ENCODE results near the gene SLC2A9. TPM values are rescaled to one million over a fixed set of nuclear protein-coding genes. Genes with fewer than 3 reads are reported as not detected.

Gene SLC2A9
- total RNA-seq, 1 donor from 2014 or later, result 19.0 TPM

GRCh38 chr4:9976293-9976692, 45.0 kb downstream of the SLC2A9 start:
- Histone ChIP-seq H3K27me3 (no peaks in the 10 kb centered on the region), H3K9me3 (no peaks in the 10 kb centered on the region), H3K27ac (no peak overlapping the region), H3K4me3 (no peak overlapping the region), H3K36me3 (no peaks in the 10 kb centered on the region), H3K4me1 (no peaks in the 10 kb centered on the region)
- ATAC-seq (no peak), DNase-seq (no peak)
- no peak for TF ChIP-seq CTCF (IDR thresholded peaks at IDR 0.05)
- intact Hi-C loops (cut with DNase I), result no loop called here

- H3K9me3 ChIP-seq, result no peaks in the 10 kb centered on the region
- H3K36me3 ChIP-seq, result no peaks in the 10 kb centered on the region
- no peaks in the 10 kb centered on the region for H3K4me1 ChIP-seq
- no peak overlapping the region for H3K4me3 ChIP-seq
- no peak for TF ChIP-seq CTCF (IDR thresholded peaks at IDR 0.05)
- H3K27ac ChIP-seq, result no peak overlapping the region
- H3K27me3 ChIP-seq, result no peaks in the 10 kb centered on the region
- intact Hi-C loops (cut with DNase I), result no loop called here
- DNase-seq, result no peak
- ATAC-seq, result no peak
Observed at GRCh38 chr4:9971711-9972110, 49.6 kb downstream of the SLC2A9 start.

GRCh38 chr4:9970399-9971011, 50.8 kb downstream of the SLC2A9 start:
- no peaks in the 10 kb centered on the region for H3K36me3 ChIP-seq
- H3K4me1 ChIP-seq, result no peaks in the 10 kb centered on the region
- H3K27ac ChIP-seq, result no peak overlapping the region
- H3K9me3 ChIP-seq, result no peaks in the 10 kb centered on the region
- no peak overlapping the region for H3K4me3 ChIP-seq
- ATAC-seq, result no peak
- DNase-seq, result no peak
- intact Hi-C loops (cut with DNase I), result no loop called here
- no peaks in the 10 kb centered on the region for H3K27me3 ChIP-seq
- no peak for TF ChIP-seq CTCF (IDR thresholded peaks at IDR 0.05)

GRCh38 chr4:9969526-9970398, 51.5 kb downstream of the SLC2A9 start:
- Histone ChIP-seq H3K27me3 (no peaks in the 10 kb centered on the region), H3K36me3 (no peaks in the 10 kb centered on the region), H3K9me3 (no peaks in the 10 kb centered on the region), H3K4me3 (no peak overlapping the region), H3K4me1 (no peaks in the 10 kb centered on the region), H3K27ac (no peak overlapping the region)
- TF ChIP-seq CTCF (IDR thresholded peaks at IDR 0.05), result no peak
- DNase-seq, result no peak
- intact Hi-C loops (cut with DNase I), result no loop called here
- ATAC-seq, result no peak

- DNase-seq, result no peak
- H3K9me3 ChIP-seq, result no peaks in the 10 kb centered on the region
- H3K27ac ChIP-seq, result no peak overlapping the region
- no peaks in the 10 kb centered on the region for H3K27me3 ChIP-seq
- intact Hi-C loops (cut with DNase I), result no loop called here
- TF ChIP-seq CTCF (IDR thresholded peaks at IDR 0.05), result no peak
- H3K4me3 ChIP-seq, result no peak overlapping the region
- no peaks in the 10 kb centered on the region for H3K36me3 ChIP-seq
- no peak for ATAC-seq
- H3K4me1 ChIP-seq, result no peaks in the 10 kb centered on the region
Observed at GRCh38 chr4:9968472-9968871, 52.8 kb downstream of the SLC2A9 start.

Data from upper lobe of right lung (tissue), 1 donor.